BLaER1 (cell line): ENCODE measurements around the gene ENTPD8.
A peak's percentile ranks its signal among the peaks of the same experiment; 100 is the strongest.

Experiments
- H3K27ac ChIP-seq: shearing (Covaris generic); formaldehyde crosslinking; 2 replicates; pipeline ENCODE4 v1.8.1; 2022
- H3K27me3 ChIP-seq: shearing (Covaris generic); formaldehyde crosslinking; 2 replicates; pipeline ENCODE4 v1.8.1; 2022
- H3K36me3 ChIP-seq: shearing (Covaris generic); formaldehyde crosslinking; 2 replicates; pipeline ENCODE4 v1.8.1; 2022
- H3K4me1 ChIP-seq: shearing (Covaris generic); formaldehyde crosslinking; 2 replicates; pipeline ENCODE4 v1.8.1; 2022
- H3K4me2 ChIP-seq: shearing (Covaris generic); formaldehyde crosslinking; 2 replicates; pipeline ENCODE4 v1.8.1; 2022
- H3K4me3 ChIP-seq: shearing (Covaris generic); formaldehyde crosslinking; 2 replicates; pipeline ENCODE4 v1.8.1; 2022
- H3K9ac ChIP-seq: shearing (Covaris generic); formaldehyde crosslinking; 2 replicates; pipeline ENCODE4 v1.8.1; 2022
- H3K9me3 ChIP-seq: shearing (Covaris generic); formaldehyde crosslinking; 2 replicates; pipeline ENCODE4 v1.8.1; 2022
- H4K20me1 ChIP-seq: shearing (Covaris generic); formaldehyde crosslinking; 2 replicates; pipeline ENCODE4 v1.8.1; 2022
- Cebpa-rat ChIP-seq: shearing (Covaris generic); IDR thresholded peaks from 2 replicates; pipeline ENCODE4 v1.8.1; 2022

The ENTPD8 gene

GRCh38 chr9:137459152-137459600 lies 18.0 kb upstream of the ENTPD8 start, which contains the start of gene NSMF:
Gene NSMF (minus strand): TSS chr9:137459334. CDS start chr9:137459102, 232 bp downstream.
- H3K4me1 ChIP-seq = peaks cover 87% of the 10 kb centered on the region
- H3K4me2 ChIP-seq = peak within 1 kb of the TSS; percentile 99
- no peak for TF ChIP-seq Cebpa-rat
- H3K9me3 ChIP-seq = no peaks in the 10 kb centered on the region
- peak within 1 kb of the TSS; percentile 82 for H3K9ac ChIP-seq
- H3K27ac ChIP-seq = peak within 1 kb of the TSS; percentile 84
- H3K27me3 ChIP-seq = peaks cover 12% of the 10 kb centered on the region
- H3K36me3 ChIP-seq = peaks cover 25% of the 10 kb centered on the region
- peaks cover 53% of the 10 kb centered on the region for H4K20me1 ChIP-seq
- peak within 1 kb of the TSS; percentile 79 for H3K4me3 ChIP-seq

- H3K4me2 ChIP-seq = peak overlapping the region; percentile 99
- no peaks in the 10 kb centered on the region for H3K9me3 ChIP-seq
- no peak for TF ChIP-seq Cebpa-rat
- H4K20me1 ChIP-seq = peaks cover 56% of the 10 kb centered on the region
- peaks cover 12% of the 10 kb centered on the region for H3K27me3 ChIP-seq
- peaks cover 90% of the 10 kb centered on the region for H3K4me1 ChIP-seq
- H3K36me3 ChIP-seq = peaks cover 27% of the 10 kb centered on the region
- H3K9ac ChIP-seq = peak overlapping the region; percentile 82
- peak overlapping the region; percentile 84 for H3K27ac ChIP-seq
- peak overlapping the region; percentile 79 for H3K4me3 ChIP-seq
These were observed 17.3 kb upstream of the ENTPD8 start for GRCh38 chr9:137458194-137459151.

- H3K9me3 ChIP-seq = no peaks in the 10 kb centered on the region
- peaks cover 8% of the 10 kb centered on the region for H3K27me3 ChIP-seq
- peaks cover 90% of the 10 kb centered on the region for H3K4me1 ChIP-seq
- H3K4me3 ChIP-seq = peak overlapping the region; percentile 79
- H3K9ac ChIP-seq = peak overlapping the region; percentile 82; the same call in 1 of the 2 replicates
- H3K36me3 ChIP-seq = peaks cover 36% of the 10 kb centered on the region
- peaks cover 62% of the 10 kb centered on the region for H4K20me1 ChIP-seq
- H3K4me2 ChIP-seq = peak overlapping the region; percentile 99
- TF ChIP-seq Cebpa-rat = no peak
- peak overlapping the region; percentile 84; the same call in 1 of the 2 replicates for H3K27ac ChIP-seq
These were observed 16.4 kb upstream of the ENTPD8 start for GRCh38 chr9:137457406-137458193.

GRCh38 chr9:137456864-137457405 lies 15.8 kb upstream of the ENTPD8 start:
- H3K27ac ChIP-seq = no peak overlapping the region
- H3K4me2 ChIP-seq = peak overlapping the region; percentile 99
- no peak overlapping the region for H3K9ac ChIP-seq
- TF ChIP-seq Cebpa-rat = no peak
- H3K36me3 ChIP-seq = peaks cover 38% of the 10 kb centered on the region
- H3K4me1 ChIP-seq = peaks cover 90% of the 10 kb centered on the region
- peak overlapping the region; percentile 79; the same call in 1 of the 2 replicates for H3K4me3 ChIP-seq
- H3K27me3 ChIP-seq = peaks cover 1% of the 10 kb centered on the region; the same call in 1 of the 2 replicates
- peaks cover 63% of the 10 kb centered on the region for H4K20me1 ChIP-seq
- H3K9me3 ChIP-seq = no peaks in the 10 kb centered on the region

- Histone ChIP-seq H4K20me1 (peaks cover 63% of the 10 kb centered on the region), H3K4me2 (peak overlapping the region; percentile 99), H3K9me3 (no peaks in the 10 kb centered on the region), H3K4me3 (peak overlapping the region; percentile 79; the same call in 1 of the 2 replicates), H3K27me3 (no peaks in the 10 kb centered on the region), H3K4me1 (peaks cover 88% of the 10 kb centered on the region), H3K27ac (no peak overlapping the region), H3K36me3 (peaks cover 38% of the 10 kb centered on the region), H3K9ac (0 out of 2 replicates have a peak overlapping the region, but pooled peaks have one; percentile 10)
- TF ChIP-seq Cebpa-rat = no peak
These were observed 15.1 kb upstream of the ENTPD8 start for GRCh38 chr9:137456061-137456863.

GRCh38 chr9:137455359-137455991 lies 14.3 kb upstream of the ENTPD8 start:
- Histone ChIP-seq H3K4me3 (no peak overlapping the region), H3K27ac (peak overlapping the region; percentile 5; the same call in 1 of the 2 replicates), H3K4me1 (peaks cover 86% of the 10 kb centered on the region), H3K27me3 (no peaks in the 10 kb centered on the region), H4K20me1 (peaks cover 63% of the 10 kb centered on the region), H3K36me3 (peaks cover 38% of the 10 kb centered on the region), H3K4me2 (peak overlapping the region; percentile 99), H3K9ac (peak overlapping the region; percentile 23; the same call in 1 of the 2 replicates), H3K9me3 (no peaks in the 10 kb centered on the region)
- no peak for TF ChIP-seq Cebpa-rat

GRCh38 chr9:137454597-137455358 lies 13.6 kb upstream of the ENTPD8 start:
- Histone ChIP-seq H3K4me2 (peak overlapping the region; percentile 99), H3K4me3 (peak overlapping the region; percentile 59), H3K27ac (peak overlapping the region; percentile 5), H4K20me1 (peaks cover 69% of the 10 kb centered on the region), H3K27me3 (no peaks in the 10 kb centered on the region), H3K36me3 (peaks cover 42% of the 10 kb centered on the region), H3K4me1 (peaks cover 85% of the 10 kb centered on the region), H3K9me3 (no peaks in the 10 kb centered on the region), H3K9ac (peak overlapping the region; percentile 57; the same call in 1 of the 2 replicates)
- TF ChIP-seq Cebpa-rat = no peak
